Right lobe of liver (tissue), 4 donors: ENCODE data around the gene OR4E2.

Experiments used
- POLR2A ChIP-seq: fragments of 450-650 bp; IDR thresholded peaks from one replicate; pipeline ENCODE4 v1.6.1; 2017; ENCODE audit warnings: antibody characterized with exemption, mild to moderate bottlenecking
- TF ChIP-seq, protein P1 (sequence below), 4 donors: fragments of 200-600 bp in 3 of 4; fragments of 450-650 bp in 1 of 4; IDR thresholded peaks; one replicate each; pipeline versions ENCODE4 v1.5.1 to v1.8.0; 2016 to 2022; ENCODE audit warnings: antibody characterized with exemption in 4 of 4, mild to moderate bottlenecking in 2 of 4
- donor health status: DM: no; HTN: no; CAD: no.
- donor health status: DM: no; HTN: no; CAD: no.
- donor health status: DM: no; HTN: yes; CAD: no.

DNA sequence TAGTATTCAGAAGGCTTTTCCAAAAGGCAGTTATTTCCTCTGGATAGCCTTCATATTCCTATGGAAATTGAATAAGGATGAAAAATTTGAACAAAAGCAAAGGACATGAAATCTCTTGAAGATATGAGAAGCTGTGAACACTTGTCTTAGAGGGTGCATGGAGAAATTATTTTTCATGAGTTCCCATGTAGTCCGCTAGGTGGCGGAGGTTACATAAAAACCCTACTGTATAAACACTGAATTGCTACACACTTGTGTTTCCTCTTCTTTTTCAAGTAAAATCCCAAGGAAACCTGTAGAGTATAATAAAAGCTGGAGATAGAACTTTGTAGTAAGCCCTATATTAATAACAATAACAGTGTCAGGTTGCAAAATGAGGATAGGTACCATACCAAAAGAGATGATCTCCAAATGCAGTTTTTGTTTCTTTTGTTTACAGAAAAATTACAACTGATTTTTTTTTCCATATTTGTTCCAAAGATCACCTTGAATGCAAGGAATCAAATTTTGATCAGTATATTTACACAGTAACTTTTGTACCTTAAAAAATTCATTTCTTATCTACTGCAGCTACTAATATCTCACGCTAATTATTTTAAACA is 57.8 kb downstream of the OR4E2 start:
- TF ChIP-seq, protein P1, sequence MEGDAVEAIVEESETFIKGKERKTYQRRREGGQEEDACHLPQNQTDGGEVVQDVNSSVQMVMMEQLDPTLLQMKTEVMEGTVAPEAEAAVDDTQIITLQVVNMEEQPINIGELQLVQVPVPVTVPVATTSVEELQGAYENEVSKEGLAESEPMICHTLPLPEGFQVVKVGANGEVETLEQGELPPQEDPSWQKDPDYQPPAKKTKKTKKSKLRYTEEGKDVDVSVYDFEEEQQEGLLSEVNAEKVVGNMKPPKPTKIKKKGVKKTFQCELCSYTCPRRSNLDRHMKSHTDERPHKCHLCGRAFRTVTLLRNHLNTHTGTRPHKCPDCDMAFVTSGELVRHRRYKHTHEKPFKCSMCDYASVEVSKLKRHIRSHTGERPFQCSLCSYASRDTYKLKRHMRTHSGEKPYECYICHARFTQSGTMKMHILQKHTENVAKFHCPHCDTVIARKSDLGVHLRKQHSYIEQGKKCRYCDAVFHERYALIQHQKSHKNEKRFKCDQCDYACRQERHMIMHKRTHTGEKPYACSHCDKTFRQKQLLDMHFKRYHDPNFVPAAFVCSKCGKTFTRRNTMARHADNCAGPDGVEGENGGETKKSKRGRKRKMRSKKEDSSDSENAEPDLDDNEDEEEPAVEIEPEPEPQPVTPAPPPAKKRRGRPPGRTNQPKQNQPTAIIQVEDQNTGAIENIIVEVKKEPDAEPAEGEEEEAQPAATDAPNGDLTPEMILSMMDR (IDR thresholded peaks at IDR 0.05), result peak; percentile 61 to 80 (median 74)
- no peak for TF ChIP-seq POLR2A
